ENCODE results near the gene EMID1.

Gene EMID1

GRCh38 chr22:29269230-29269604 lies 63.5 kb downstream of the EMID1 start:
- no peak for DNase-seq
- Histone ChIP-seq H3K9me3 (ENCODE audit: control insufficient read depth, low read length) (no peaks in the 10 kb centered on the region), H3K27ac (ENCODE audit: insufficient read depth, low read length, poor library complexity, severe bottlenecking) (peak overlapping the region; percentile 96), H3K4me1 (ENCODE audit: control insufficient read depth, insufficient read depth, low read length, poor library complexity, severe bottlenecking) (peaks cover 42% of the 10 kb centered on the region), H3K4me3 (ENCODE audit: insufficient read depth, low read depth, low read length, poor library complexity, severe bottlenecking) (peak overlapping the region; percentile 83), H3K27me3 (replicated peaks; ENCODE audit: control insufficient read depth, insufficient read depth, low read length, poor library complexity, severe bottlenecking) (no peaks in the 10 kb centered on the region), H3K36me3 (ENCODE audit: control insufficient read depth, insufficient read depth, low read length) (peaks cover 25% of the 10 kb centered on the region)

GRCh38 chr22:29269731-29270474 lies 64.2 kb downstream of the EMID1 start:
- Histone ChIP-seq H3K4me1 (ENCODE audit: control insufficient read depth, insufficient read depth, low read length, poor library complexity, severe bottlenecking) (peaks cover 42% of the 10 kb centered on the region), H3K27ac (ENCODE audit: insufficient read depth, low read length, poor library complexity, severe bottlenecking) (peak overlapping the region; percentile 96), H3K4me3 (ENCODE audit: insufficient read depth, low read depth, low read length, poor library complexity, severe bottlenecking) (peak overlapping the region; percentile 83), H3K27me3 (replicated peaks; ENCODE audit: control insufficient read depth, insufficient read depth, low read length, poor library complexity, severe bottlenecking) (no peaks in the 10 kb centered on the region), H3K36me3 (ENCODE audit: control insufficient read depth, insufficient read depth, low read length) (peaks cover 30% of the 10 kb centered on the region), H3K9me3 (ENCODE audit: control insufficient read depth, low read length) (no peaks in the 10 kb centered on the region)
- no peak for DNase-seq

GRCh38 chr22:29270475-29271271 lies 65.0 kb downstream of the EMID1 start:
- no peak for DNase-seq
- Histone ChIP-seq H3K27me3 (replicated peaks; ENCODE audit: control insufficient read depth, insufficient read depth, low read length, poor library complexity, severe bottlenecking) (no peaks in the 10 kb centered on the region), H3K4me3 (ENCODE audit: insufficient read depth, low read depth, low read length, poor library complexity, severe bottlenecking) (peak overlapping the region; percentile 83), H3K36me3 (ENCODE audit: control insufficient read depth, insufficient read depth, low read length) (peaks cover 33% of the 10 kb centered on the region), H3K27ac (ENCODE audit: insufficient read depth, low read length, poor library complexity, severe bottlenecking) (peak overlapping the region; percentile 47), H3K9me3 (ENCODE audit: control insufficient read depth, low read length) (no peaks in the 10 kb centered on the region), H3K4me1 (ENCODE audit: control insufficient read depth, insufficient read depth, low read length, poor library complexity, severe bottlenecking) (peaks cover 42% of the 10 kb centered on the region)

- peaks cover 38% of the 10 kb centered on the region for H3K4me1 ChIP-seq (ENCODE audit: control insufficient read depth, insufficient read depth, low read length, poor library complexity, severe bottlenecking)
- no peaks in the 10 kb centered on the region for H3K9me3 ChIP-seq (ENCODE audit: control insufficient read depth, low read length)
- DNase-seq, result no peak
- H3K27me3 ChIP-seq (replicated peaks; ENCODE audit: control insufficient read depth, insufficient read depth, low read length, poor library complexity, severe bottlenecking), result no peaks in the 10 kb centered on the region
- H3K4me3 ChIP-seq (ENCODE audit: insufficient read depth, low read depth, low read length, poor library complexity, severe bottlenecking), result no peak overlapping the region
- H3K27ac ChIP-seq (ENCODE audit: insufficient read depth, low read length, poor library complexity, severe bottlenecking), result no peak overlapping the region
- H3K36me3 ChIP-seq (ENCODE audit: control insufficient read depth, insufficient read depth, low read length), result peaks cover 52% of the 10 kb centered on the region
Observed at GRCh38 chr22:29272624-29273023, 66.9 kb downstream of the EMID1 start.

- Histone ChIP-seq H3K27me3 (replicated peaks; ENCODE audit: control insufficient read depth, insufficient read depth, low read length, poor library complexity, severe bottlenecking) (no peaks in the 10 kb centered on the region), H3K4me3 (ENCODE audit: insufficient read depth, low read depth, low read length, poor library complexity, severe bottlenecking) (no peak overlapping the region), H3K4me1 (ENCODE audit: control insufficient read depth, insufficient read depth, low read length, poor library complexity, severe bottlenecking) (peaks cover 26% of the 10 kb centered on the region), H3K9me3 (ENCODE audit: control insufficient read depth, low read length) (no peaks in the 10 kb centered on the region), H3K27ac (ENCODE audit: insufficient read depth, low read length, poor library complexity, severe bottlenecking) (no peak overlapping the region), H3K36me3 (ENCODE audit: control insufficient read depth, insufficient read depth, low read length) (peaks cover 73% of the 10 kb centered on the region)
- no peak for DNase-seq
Observed at GRCh38 chr22:29275167-29275566, 69.5 kb downstream of the EMID1 start.

- Histone ChIP-seq H3K27ac (ENCODE audit: insufficient read depth, low read length, poor library complexity, severe bottlenecking) (no peak overlapping the region), H3K27me3 (replicated peaks; ENCODE audit: control insufficient read depth, insufficient read depth, low read length, poor library complexity, severe bottlenecking) (no peaks in the 10 kb centered on the region), H3K4me1 (ENCODE audit: control insufficient read depth, insufficient read depth, low read length, poor library complexity, severe bottlenecking) (peaks cover 18% of the 10 kb centered on the region), H3K4me3 (ENCODE audit: insufficient read depth, low read depth, low read length, poor library complexity, severe bottlenecking) (no peak overlapping the region), H3K9me3 (ENCODE audit: control insufficient read depth, low read length) (no peaks in the 10 kb centered on the region), H3K36me3 (ENCODE audit: control insufficient read depth, insufficient read depth, low read length) (peaks cover 77% of the 10 kb centered on the region)
- no peak for DNase-seq
Observed at GRCh38 chr22:29275819-29276565, 70.3 kb downstream of the EMID1 start.

GRCh38 chr22:29277927-29278326 lies 72.2 kb downstream of the EMID1 start:
- H3K27me3 ChIP-seq (replicated peaks; ENCODE audit: control insufficient read depth, insufficient read depth, low read length, poor library complexity, severe bottlenecking), result no peaks in the 10 kb centered on the region
- H3K27ac ChIP-seq (ENCODE audit: insufficient read depth, low read length, poor library complexity, severe bottlenecking), result no peak overlapping the region
- no peak for DNase-seq
- peaks cover 81% of the 10 kb centered on the region for H3K36me3 ChIP-seq (ENCODE audit: control insufficient read depth, insufficient read depth, low read length)
- H3K9me3 ChIP-seq (ENCODE audit: control insufficient read depth, low read length), result no peaks in the 10 kb centered on the region
- H3K4me1 ChIP-seq (ENCODE audit: control insufficient read depth, insufficient read depth, low read length, poor library complexity, severe bottlenecking), result peaks cover 2% of the 10 kb centered on the region
- H3K4me3 ChIP-seq (ENCODE audit: insufficient read depth, low read depth, low read length, poor library complexity, severe bottlenecking), result no peak overlapping the region

GRCh38 chr22:29284196-29284595 lies 78.5 kb downstream of the EMID1 start:
- no peaks in the 10 kb centered on the region for H3K4me1 ChIP-seq (ENCODE audit: control insufficient read depth, insufficient read depth, low read length, poor library complexity, severe bottlenecking)
- H3K4me3 ChIP-seq (ENCODE audit: insufficient read depth, low read depth, low read length, poor library complexity, severe bottlenecking), result no peak overlapping the region
- DNase-seq, result no peak
- no peak overlapping the region for H3K27ac ChIP-seq (ENCODE audit: insufficient read depth, low read length, poor library complexity, severe bottlenecking)
- no peaks in the 10 kb centered on the region for H3K9me3 ChIP-seq (ENCODE audit: control insufficient read depth, low read length)
- no peaks in the 10 kb centered on the region for H3K27me3 ChIP-seq (replicated peaks; ENCODE audit: control insufficient read depth, insufficient read depth, low read length, poor library complexity, severe bottlenecking)
- peaks cover 83% of the 10 kb centered on the region for H3K36me3 ChIP-seq (ENCODE audit: control insufficient read depth, insufficient read depth, low read length)

GRCh38 chr22:29288837-29289236 lies 83.1 kb downstream of the EMID1 start:
- Histone ChIP-seq H3K4me1 (ENCODE audit: control insufficient read depth, insufficient read depth, low read length, poor library complexity, severe bottlenecking) (no peaks in the 10 kb centered on the region), H3K4me3 (ENCODE audit: insufficient read depth, low read depth, low read length, poor library complexity, severe bottlenecking) (no peak overlapping the region), H3K9me3 (ENCODE audit: control insufficient read depth, low read length) (no peaks in the 10 kb centered on the region), H3K27me3 (replicated peaks; ENCODE audit: control insufficient read depth, insufficient read depth, low read length, poor library complexity, severe bottlenecking) (no peaks in the 10 kb centered on the region), H3K27ac (ENCODE audit: insufficient read depth, low read length, poor library complexity, severe bottlenecking) (no peak overlapping the region), H3K36me3 (ENCODE audit: control insufficient read depth, insufficient read depth, low read length) (peaks cover 95% of the 10 kb centered on the region)
- no peak for DNase-seq
